HG03280 (cell line): ENCODE measurements around the gene KIF3A.

Experiments
- ATAC-seq: cut with Tn5 transposase; IDR thresholded peaks from one replicate; pipeline ENCODE4 v1.9.1; 2021; ENCODE audit warnings: mild to moderate bottlenecking, moderate library complexity; ENCODE audit not compliant: unreplicated experiment

Gene KIF3A

GRCh38 chr5:132754111-132754510 lies 16.8 kb upstream of the KIF3A start:
- ATAC-seq, result no peak

GRCh38 chr5:132753135-132753987 lies 16.0 kb upstream of the KIF3A start:
- ATAC-seq, result no peak

DNA sequence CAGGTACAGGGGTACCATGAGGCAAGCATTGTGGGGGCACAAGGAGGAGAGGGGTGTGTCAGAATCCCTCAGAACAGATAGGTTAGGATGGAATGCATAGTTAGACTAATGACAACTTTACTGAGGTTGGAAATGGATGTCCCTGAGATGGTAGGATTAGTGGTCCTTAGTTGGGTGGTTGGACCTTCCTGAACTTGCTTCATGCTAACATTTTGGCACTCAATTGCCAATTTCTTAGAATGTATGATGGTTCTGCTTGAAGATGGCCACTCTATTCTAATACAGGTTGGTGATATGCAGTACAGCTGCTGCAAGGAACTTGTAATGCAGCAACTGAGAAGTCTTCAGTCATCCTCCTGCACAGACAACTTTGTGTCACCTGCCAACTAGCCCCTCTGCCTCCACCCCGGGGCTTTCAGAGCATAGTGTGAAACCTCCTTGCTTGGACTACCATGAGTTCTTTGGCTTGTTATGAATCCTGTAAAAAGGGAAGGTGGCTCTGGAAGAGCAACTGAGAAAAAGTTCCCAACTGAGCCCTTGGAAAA lies 15.3 kb upstream of the KIF3A start:
- ATAC-seq, result no peak

GRCh38 chr5:132751971-132752580 lies 14.7 kb upstream of the KIF3A start:
- ATAC-seq, result no peak

- peak; percentile 46 for ATAC-seq
These were observed 14.1 kb upstream of the KIF3A start for GRCh38 chr5:132751444-132751843.

- peak; percentile 35 for ATAC-seq
These were observed 13.3 kb upstream of the KIF3A start for GRCh38 chr5:132750471-132751230.

GRCh38 chr5:132749506-132749905 lies 12.2 kb upstream of the KIF3A start:
- ATAC-seq, result no peak

GRCh38 chr5:132748522-132749000 lies 11.2 kb upstream of the KIF3A start:
- no peak for ATAC-seq

DNA sequence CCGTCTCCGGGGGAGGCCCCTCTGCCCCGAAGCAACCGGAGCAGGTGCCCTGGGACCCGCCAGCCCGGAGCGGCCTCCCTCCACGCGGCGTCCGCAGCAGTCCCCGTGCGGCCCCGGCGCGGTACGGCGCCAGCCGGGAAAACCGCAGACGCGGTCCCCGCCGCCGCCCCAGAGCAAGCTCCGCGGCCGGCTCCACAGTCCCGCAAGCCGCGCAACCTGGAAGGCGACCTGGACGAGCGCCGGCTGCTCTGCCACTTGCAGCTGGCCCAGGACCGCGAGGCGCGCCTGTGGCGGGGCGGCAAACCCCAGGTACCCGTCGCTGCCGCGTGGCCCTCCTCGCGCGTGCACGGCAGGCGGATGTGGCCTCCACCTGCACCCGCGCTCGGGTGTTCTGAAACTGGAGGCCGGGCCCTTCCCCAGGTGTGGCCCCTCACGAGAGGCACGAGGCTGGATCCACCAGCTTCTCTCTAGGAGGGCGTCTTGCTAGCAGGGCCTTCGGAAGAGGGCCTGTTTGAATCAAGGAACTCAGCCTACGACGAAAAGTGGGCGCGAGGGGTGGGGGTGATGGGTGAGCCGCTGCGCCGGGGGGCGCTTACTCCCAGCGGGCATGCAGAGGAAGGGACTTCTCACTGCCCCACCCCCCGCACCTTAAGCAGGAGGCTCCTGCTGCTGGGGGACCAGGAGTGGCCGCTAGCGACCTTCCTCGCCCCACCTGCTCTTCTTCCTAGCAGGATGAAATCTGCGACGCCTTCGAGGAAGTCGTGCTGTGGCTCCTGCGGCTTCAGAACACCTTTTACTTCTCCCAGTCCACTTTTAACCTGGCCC lies 10.5 kb upstream of the KIF3A start:
- ATAC-seq, result no peak

DNA sequence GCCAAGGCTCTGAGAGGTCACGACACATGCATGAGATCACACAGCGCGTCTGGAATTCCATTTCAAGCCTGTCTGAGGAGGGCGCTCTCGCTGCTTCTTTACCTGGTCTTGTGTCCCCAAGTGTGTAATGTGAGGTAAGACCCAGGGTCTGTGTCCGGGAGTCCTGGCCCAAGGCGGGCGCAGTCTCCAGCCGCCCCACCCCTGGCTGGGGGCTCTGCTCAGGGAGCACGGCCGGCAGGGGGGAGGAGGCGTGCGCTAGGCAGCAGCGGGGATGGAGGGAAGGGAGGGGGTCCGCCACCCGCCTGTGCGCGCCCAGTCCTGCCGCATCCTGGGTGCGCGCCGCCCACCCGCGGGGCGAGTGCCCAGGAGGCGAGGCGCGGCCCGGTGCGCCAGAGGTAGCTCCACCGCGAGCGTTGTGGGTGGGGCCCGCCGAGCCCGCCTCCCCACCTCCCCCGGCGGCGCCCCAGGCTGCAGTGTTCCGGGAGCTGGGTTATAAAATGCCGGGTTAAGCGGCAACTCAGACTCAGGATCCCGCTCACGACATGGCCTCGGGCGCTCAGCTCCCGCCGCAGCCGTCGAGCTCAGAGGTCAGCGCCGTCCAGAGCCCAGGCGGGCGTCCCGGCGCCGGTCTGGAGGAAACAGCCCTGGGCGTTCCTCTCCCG lies 9.7 kb upstream of the KIF3A start, which contains the start of gene CCNI2:
TSS of gene CCNI2 (plus strand) at position 473 of the 662 bp plus-strand sequence. CDS start at position 543, 70 bp downstream.
- no peak for ATAC-seq

GRCh38 chr5:132746592-132746953 lies 9.2 kb upstream of the KIF3A start:
- no peak for ATAC-seq

DNA sequence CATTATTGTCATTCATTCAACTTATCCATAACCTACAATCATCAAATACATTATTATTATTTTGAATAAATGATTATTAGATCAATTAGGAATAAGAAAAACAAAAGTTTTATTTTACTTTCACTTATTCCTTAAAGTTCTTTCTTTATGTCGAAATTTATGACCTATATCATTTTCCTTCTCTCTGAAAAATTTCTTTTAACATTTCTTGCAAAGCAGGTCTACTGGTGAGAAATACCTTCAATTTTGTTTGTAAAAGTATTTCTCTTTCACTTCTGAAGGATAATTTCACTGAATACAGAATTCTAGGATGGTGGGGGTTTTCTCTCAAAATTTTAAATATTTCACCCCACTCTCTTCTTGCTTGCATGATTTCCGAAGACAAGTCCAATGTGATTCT lies 7.3 kb upstream of the KIF3A start:
- no peak for ATAC-seq

- ATAC-seq, result no peak
These were observed 5.3 kb upstream of the KIF3A start for GRCh38 chr5:132742626-132743025.

GRCh38 chr5:132742158-132742557 lies 4.8 kb upstream of the KIF3A start:
- no peak for ATAC-seq

- ATAC-seq, result no peak
These were observed 1.9 kb upstream of the KIF3A start for GRCh38 chr5:132739232-132739631.

- ATAC-seq, result no peak
These were observed 786 bp upstream of the KIF3A start for GRCh38 chr5:132737982-132738681.

DNA sequence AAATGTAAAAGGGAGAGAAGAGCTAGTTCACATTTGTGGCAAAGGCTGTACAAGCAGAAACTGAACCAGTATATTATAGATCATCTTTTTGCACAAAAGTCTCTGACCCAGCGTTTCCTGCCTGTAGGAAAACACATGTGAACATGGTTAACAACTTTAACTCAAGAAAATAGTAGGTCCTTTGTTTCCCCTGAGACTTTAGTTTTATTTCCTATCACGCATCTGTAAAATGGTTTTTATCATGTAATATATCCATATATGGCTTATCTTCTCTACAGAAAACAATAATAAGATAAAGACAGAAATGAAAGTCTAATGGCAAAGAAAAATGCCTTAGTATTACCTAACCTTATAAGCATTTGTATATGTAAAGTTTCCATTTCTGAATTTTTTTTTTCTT lies 2.7 kb downstream of the KIF3A start:
- no peak for ATAC-seq

DNA sequence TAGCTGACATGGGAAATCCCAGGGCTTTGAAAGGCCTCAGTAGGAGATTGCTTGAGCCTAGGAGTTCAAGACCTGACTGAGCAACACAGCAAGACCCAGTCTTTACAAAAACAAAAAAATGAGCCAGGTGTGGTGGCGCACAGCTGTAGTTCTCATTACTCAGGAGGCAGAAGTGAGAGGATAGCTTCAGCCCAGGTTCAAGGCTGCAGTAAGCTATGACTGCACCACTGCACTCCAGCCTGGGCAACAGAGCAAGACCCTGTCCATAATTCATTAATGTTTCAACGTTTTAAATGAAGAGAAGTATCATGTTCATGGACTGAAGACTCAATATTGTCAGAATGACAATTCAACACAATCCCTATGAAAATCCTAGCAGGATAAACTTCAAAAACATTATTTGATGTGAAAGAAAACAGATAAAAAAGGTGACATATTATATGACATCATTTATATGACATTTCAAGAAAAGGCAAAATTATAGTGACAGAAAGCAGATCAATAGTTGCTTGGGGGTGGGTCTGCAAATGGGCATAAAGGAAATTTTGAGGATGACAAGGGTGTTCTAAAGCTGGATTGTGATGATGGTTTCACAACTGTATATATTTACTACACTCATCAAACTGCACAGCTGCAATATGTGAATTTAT lies 3.7 kb downstream of the KIF3A start:
- ATAC-seq, result no peak

GRCh38 chr5:132729896-132730295 lies 7.5 kb downstream of the KIF3A start:
- no peak for ATAC-seq
